ENCODE measurements around the gene AEBP2. TPM values are rescaled to one million over a fixed set of nuclear protein-coding genes. Genes with fewer than 3 reads are reported as not detected.

AEBP2 gene
- total and polyA plus RNA-seq, 2 experiments from 2014 or later: 10.4 to 16.6 TPM

GRCh38 chr12:19529951-19530636 lies 90.8 kb downstream of the AEBP2 start:
- 59 to 62% methylated on average over 6 of the region's 6 CpGs for WGBS, 2 experiments (ENCODE audit: low coverage in 1 of 2, low lambda C conversion rate in 2 of 2, missing lambda C conversion rate in 2 of 2)
- Histone ChIP-seq H3F3A (ENCODE audit: insufficient read depth) (peaks cover 20% of the 10 kb centered on the region), H2AFZ (no peak overlapping the region), H3K9me2 (ENCODE audit: insufficient read depth) (no peaks in the 10 kb centered on the region), H3K27ac (peak overlapping the region; percentile 41; the same call in 1 of the 2 replicates), H3K36me3 (ENCODE audit: low read depth) (no peaks in the 10 kb centered on the region), H3K4me3 (peak overlapping the region; percentile 8), H4K20me1 (ENCODE audit: insufficient read depth) (no peaks in the 10 kb centered on the region), H3K4me1 (ENCODE audit: insufficient read depth) (peaks cover 23% of the 10 kb centered on the region), H3K79me2 (ENCODE audit: insufficient read depth) (no peaks in the 10 kb centered on the region), H3K4me2 (ENCODE audit: unreplicated experiment) (peak overlapping the region; percentile 52), H3K27me3 (replicated peaks; ENCODE audit: insufficient read depth) (no peaks in the 10 kb centered on the region), H3K9me3 (ENCODE audit: low read depth) (no peaks in the 10 kb centered on the region), H3K9ac (0 out of 2 replicates have a peak overlapping the region, but pooled peaks have one; percentile 7)
- peak; percentile 51 for DNase-seq
- in situ Hi-C loops (cut with MboI): no loop called here
- no peak for TF ChIP-seq EZH2phosphoT487 (IDR thresholded peaks at IDR 0.05; ENCODE audit: insufficient read depth, low read depth)
- TF ChIP-seq EZH2 (IDR thresholded peaks at IDR 0.05; ENCODE audit: insufficient read depth, poor library complexity, severe bottlenecking): no peak

GRCh38 chr12:19530637-19531023 lies 91.3 kb downstream of the AEBP2 start:
- peaks cover 20% of the 10 kb centered on the region for H3F3A ChIP-seq (ENCODE audit: insufficient read depth)
- H3K27ac ChIP-seq: peak overlapping the region; percentile 41; the same call in 1 of the 2 replicates
- H3K4me1 ChIP-seq (ENCODE audit: insufficient read depth): peaks cover 23% of the 10 kb centered on the region
- H3K4me2 ChIP-seq (ENCODE audit: unreplicated experiment): peak overlapping the region; percentile 52
- H3K9me3 ChIP-seq (ENCODE audit: low read depth): no peaks in the 10 kb centered on the region
- H3K36me3 ChIP-seq (ENCODE audit: low read depth): no peaks in the 10 kb centered on the region
- in situ Hi-C loops (cut with MboI): no loop called here
- no peaks in the 10 kb centered on the region for H3K9me2 ChIP-seq (ENCODE audit: insufficient read depth)
- H3K79me2 ChIP-seq (ENCODE audit: insufficient read depth): no peaks in the 10 kb centered on the region
- no peak overlapping the region for H2AFZ ChIP-seq
- H4K20me1 ChIP-seq (ENCODE audit: insufficient read depth): no peaks in the 10 kb centered on the region
- peak; percentile 67 for DNase-seq
- 0 out of 2 replicates have a peak overlapping the region, but pooled peaks have one; percentile 7 for H3K9ac ChIP-seq
- TF ChIP-seq EZH2phosphoT487 (IDR thresholded peaks at IDR 0.05; ENCODE audit: insufficient read depth, low read depth) (no peak), EZH2 (IDR thresholded peaks at IDR 0.05; ENCODE audit: insufficient read depth, poor library complexity, severe bottlenecking) (no peak)
- H3K4me3 ChIP-seq: peak overlapping the region; percentile 8
- no peaks in the 10 kb centered on the region for H3K27me3 ChIP-seq (replicated peaks; ENCODE audit: insufficient read depth)

GRCh38 chr12:19533567-19533966 lies 94.3 kb downstream of the AEBP2 start:
- Histone ChIP-seq H3K9me2 (ENCODE audit: insufficient read depth) (no peaks in the 10 kb centered on the region), H3K27me3 (replicated peaks; ENCODE audit: insufficient read depth) (no peaks in the 10 kb centered on the region), H3K9me3 (ENCODE audit: low read depth) (no peaks in the 10 kb centered on the region), H3K4me1 (ENCODE audit: insufficient read depth) (peaks cover 23% of the 10 kb centered on the region), H3K4me3 (no peak overlapping the region), H3K27ac (no peak overlapping the region), H4K20me1 (ENCODE audit: insufficient read depth) (no peaks in the 10 kb centered on the region), H3K9ac (no peak overlapping the region), H3F3A (ENCODE audit: insufficient read depth) (peaks cover 20% of the 10 kb centered on the region), H2AFZ (no peak overlapping the region), H3K4me2 (ENCODE audit: unreplicated experiment) (no peak overlapping the region), H3K79me2 (ENCODE audit: insufficient read depth) (no peaks in the 10 kb centered on the region), H3K36me3 (ENCODE audit: low read depth) (no peaks in the 10 kb centered on the region)
- TF ChIP-seq EZH2 (IDR thresholded peaks at IDR 0.05; ENCODE audit: insufficient read depth, poor library complexity, severe bottlenecking): no peak
- TF ChIP-seq EZH2phosphoT487 (IDR thresholded peaks at IDR 0.05; ENCODE audit: insufficient read depth, low read depth): no peak
- DNase-seq: no peak
- WGBS, 2 experiments (ENCODE audit: low coverage in 1 of 2, low lambda C conversion rate in 2 of 2, missing lambda C conversion rate in 2 of 2): 99% methylated on average over 3 of the region's 3 CpGs
- in situ Hi-C loops (cut with MboI): no loop called here

GRCh38 chr12:19539071-19539470 lies 99.8 kb downstream of the AEBP2 start:
- no peaks in the 10 kb centered on the region for H3K36me3 ChIP-seq (ENCODE audit: low read depth)
- no peak overlapping the region for H3K27ac ChIP-seq
- DNase-seq: no peak
- H3K79me2 ChIP-seq (ENCODE audit: insufficient read depth): no peaks in the 10 kb centered on the region
- no peaks in the 10 kb centered on the region for H3F3A ChIP-seq (ENCODE audit: insufficient read depth)
- H3K9me2 ChIP-seq (ENCODE audit: insufficient read depth): no peaks in the 10 kb centered on the region
- H3K27me3 ChIP-seq (replicated peaks; ENCODE audit: insufficient read depth): no peaks in the 10 kb centered on the region
- no peak overlapping the region for H2AFZ ChIP-seq
- peaks cover 1% of the 10 kb centered on the region; the same call in 1 of the 2 replicates for H3K4me1 ChIP-seq (ENCODE audit: insufficient read depth)
- H3K4me3 ChIP-seq: no peak overlapping the region
- in situ Hi-C loops (cut with MboI): no loop called here
- H3K9ac ChIP-seq: no peak overlapping the region
- H4K20me1 ChIP-seq (ENCODE audit: insufficient read depth): no peaks in the 10 kb centered on the region
- no peaks in the 10 kb centered on the region for H3K9me3 ChIP-seq (ENCODE audit: low read depth)
- no peak overlapping the region for H3K4me2 ChIP-seq (ENCODE audit: unreplicated experiment)
- no peak for TF ChIP-seq EZH2 (IDR thresholded peaks at IDR 0.05; ENCODE audit: insufficient read depth, poor library complexity, severe bottlenecking)
- TF ChIP-seq EZH2phosphoT487 (IDR thresholded peaks at IDR 0.05; ENCODE audit: insufficient read depth, low read depth): no peak
